ENCODE measurements around the gene RAB10.
"Not testable (repeated sequence)": the region's sequence is repeated elsewhere in the genome, so short reads cannot be mapped to it uniquely, and the experiment has no call there.

The RAB10 gene

GRCh38 chr2:26016706-26017045 is 17.2 kb upstream of the RAB10 start:
- not testable (repeated sequence) for DNase-seq

DNA sequence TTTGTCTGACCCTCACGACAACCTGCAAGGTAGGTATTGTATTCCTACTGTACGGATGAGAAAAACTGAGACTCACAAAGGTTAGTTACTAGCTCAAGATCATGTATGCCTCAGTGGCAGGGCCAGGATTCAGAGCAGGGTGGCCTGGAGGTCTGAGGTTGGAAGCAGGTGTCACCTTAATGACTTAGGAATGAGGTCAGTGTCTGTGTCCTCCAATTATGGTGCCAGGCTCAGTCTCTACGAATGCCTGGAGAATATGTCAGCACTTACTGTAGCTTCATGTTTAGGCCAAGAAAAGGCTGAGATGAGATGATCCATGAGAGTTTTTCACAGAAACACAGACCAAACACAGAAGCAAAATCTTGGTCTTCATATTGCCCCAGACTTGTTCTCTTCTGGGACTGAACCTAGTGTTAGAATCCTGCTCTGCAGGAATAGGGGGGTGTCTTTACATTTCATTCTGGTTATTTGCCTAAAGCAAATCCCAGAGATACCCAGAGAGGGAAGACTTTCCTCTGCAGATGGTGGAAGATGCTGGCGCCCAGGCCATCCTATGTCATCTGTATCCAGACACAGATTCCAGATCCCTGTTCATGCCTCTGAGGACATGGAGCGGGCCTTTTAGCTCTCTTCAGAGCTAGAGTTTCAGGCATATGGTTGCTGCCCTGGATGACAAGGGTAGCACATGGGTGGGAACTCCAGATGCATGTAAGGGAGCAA is 16.3 kb upstream of the RAB10 start:
- DNase-seq: no peak

- no peak for DNase-seq
Observed at GRCh38 chr2:26018184-26019055, 15.5 kb upstream of the RAB10 start.

DNA sequence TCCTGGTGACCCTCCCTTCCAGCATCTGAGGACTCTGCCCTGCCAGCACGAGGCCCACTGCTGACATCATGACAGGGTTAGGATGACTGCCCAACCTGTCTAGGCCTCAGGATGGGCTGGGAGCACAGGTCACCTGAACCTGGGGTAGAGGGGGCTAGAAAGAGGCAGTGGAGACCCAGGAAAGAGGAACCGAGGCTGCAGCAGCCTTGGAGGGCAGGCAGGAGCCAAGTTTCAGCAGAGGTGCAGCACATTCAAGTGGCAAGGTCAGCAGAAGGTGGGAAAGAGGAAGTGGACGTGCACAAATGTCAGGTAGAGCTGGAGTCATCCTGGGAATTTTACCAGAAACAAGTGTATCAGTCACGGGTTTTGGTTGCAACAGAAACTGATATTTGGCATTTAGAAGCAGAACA is 13.6 kb upstream of the RAB10 start:
- DNase-seq: no peak

GRCh38 chr2:26024260-26024659 is 9.6 kb upstream of the RAB10 start:
- no peak for DNase-seq

GRCh38 chr2:26025509-26025908 is 8.4 kb upstream of the RAB10 start:
- DNase-seq: no peak

DNA sequence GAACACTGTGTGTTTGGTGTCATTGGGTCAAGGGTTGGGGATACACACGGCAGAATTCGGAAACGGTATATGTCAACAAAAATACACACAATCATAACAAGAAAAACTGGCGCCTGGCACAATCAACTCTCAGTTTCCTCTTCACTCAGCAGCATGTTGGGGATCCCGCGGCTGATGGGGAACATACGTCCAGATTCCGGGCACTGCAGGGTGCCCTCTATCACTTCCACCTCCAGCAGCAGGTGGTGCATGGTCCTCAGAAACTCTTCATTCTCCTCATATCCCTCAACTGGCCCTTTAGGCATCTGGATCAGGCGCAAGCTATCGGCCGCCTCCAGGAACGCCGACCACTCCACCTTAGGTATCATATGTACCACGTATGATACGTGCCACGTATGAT is 5.8 kb upstream of the RAB10 start:
- not testable (repeated sequence) for DNase-seq

DNA sequence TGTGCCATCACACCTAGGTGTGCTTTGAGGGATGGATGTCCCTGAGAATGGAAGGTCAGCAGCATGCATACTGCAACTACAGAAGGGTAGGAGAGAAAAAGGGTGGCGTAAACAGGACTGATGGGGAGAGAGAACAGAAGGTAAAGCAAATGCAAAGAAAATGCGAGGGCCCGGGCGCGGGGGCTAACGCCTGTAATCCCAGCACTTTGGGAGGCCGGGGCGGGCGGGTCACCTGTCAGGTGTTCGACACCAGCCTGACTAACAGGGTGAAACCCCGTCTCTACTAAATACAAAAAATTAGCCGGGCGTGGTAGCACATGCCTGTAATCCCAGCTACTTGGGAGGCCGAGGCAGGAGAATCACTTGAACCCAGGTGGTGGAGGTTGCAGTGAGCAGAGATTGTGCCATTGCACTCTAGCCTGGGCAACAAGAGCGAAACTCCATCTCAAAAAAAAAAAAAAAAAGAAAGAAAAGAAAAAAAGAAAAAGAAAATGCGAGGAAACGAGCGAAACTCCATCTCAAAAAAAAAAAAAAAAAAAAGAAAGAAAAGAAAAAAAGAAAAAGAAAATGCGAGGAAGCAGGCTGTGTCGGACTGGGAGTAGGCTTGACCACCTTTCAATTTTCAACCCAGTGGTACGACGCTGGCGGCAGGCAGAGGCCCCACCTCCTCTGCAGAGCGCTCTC is 1.2 kb upstream of the RAB10 start:
- DNase-seq: not testable (repeated sequence)

- no peak for DNase-seq
Observed at GRCh38 chr2:26033270-26033817, 540 bp upstream of the RAB10 start.

DNA sequence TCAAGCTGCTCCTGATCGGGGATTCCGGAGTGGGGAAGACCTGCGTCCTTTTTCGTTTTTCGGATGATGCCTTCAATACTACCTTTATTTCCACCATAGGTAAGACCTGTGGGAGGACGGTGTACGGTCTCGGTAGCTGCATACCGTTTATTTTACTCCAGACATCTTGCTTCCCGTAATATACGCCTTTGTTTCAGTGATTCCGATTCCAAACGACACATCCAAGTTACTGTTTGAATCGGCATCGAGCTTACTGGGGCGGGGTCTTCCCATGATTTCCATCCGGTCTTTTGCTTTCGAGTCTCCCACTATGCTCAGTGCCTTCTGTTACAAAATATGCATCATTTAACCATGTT is 731 bp downstream of the RAB10 start:
- DNase-seq: no peak

- no peak for DNase-seq
Observed at GRCh38 chr2:26035090-26035743, 1.3 kb downstream of the RAB10 start.

DNA sequence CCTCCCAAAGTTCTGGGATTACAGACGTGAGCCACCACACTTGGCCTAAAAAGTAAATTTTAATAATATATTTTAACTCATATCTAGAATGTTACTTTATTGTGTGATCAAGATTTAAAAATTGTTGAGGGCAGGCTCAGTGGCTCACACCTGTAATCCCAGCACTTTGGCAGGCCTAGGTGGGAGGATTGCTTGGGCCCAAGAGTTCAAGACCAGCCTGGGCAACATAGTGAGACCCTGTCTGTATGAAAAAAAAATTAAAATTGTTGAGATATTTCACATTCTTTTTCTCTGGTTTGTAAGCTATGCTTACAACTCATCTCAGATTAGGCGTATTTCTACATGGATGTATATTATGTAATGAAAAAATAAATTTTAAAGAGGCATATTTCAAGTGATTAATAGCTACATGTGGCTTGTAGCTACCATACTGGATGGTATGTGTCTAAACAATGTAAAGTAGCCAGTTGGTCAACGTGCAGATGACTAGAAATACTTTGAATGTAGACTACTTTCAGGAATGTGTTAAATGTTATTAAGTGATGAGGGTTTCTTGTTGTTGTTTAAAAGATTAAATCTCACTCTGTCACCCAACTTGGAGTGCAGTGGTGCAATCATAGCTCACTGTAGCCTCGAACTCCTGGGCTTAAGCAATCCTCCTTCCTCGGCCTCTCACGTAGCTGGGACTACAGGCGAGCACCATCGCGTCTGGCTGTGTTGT is 5.9 kb downstream of the RAB10 start:
- no peak for DNase-seq

DNA sequence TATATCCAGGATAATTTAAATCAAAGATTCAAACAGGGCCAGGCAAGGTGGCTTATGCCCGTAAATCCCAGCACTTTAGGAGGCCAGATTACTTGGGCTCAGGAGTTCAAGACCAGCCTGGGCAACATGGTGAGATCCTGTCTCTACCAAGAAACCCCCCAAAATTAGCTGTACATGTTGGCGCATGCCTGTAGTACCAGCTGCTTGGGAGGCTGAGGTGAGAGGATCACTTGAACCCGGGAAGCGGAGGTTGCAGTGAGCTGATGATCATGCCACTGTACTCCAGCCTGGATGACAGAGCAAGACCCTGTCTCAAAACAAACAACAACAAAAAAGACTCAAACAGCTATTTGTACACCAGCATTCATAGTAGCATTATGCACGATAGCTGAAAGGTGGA is 9.2 kb downstream of the RAB10 start:
- DNase-seq: no peak

DNA sequence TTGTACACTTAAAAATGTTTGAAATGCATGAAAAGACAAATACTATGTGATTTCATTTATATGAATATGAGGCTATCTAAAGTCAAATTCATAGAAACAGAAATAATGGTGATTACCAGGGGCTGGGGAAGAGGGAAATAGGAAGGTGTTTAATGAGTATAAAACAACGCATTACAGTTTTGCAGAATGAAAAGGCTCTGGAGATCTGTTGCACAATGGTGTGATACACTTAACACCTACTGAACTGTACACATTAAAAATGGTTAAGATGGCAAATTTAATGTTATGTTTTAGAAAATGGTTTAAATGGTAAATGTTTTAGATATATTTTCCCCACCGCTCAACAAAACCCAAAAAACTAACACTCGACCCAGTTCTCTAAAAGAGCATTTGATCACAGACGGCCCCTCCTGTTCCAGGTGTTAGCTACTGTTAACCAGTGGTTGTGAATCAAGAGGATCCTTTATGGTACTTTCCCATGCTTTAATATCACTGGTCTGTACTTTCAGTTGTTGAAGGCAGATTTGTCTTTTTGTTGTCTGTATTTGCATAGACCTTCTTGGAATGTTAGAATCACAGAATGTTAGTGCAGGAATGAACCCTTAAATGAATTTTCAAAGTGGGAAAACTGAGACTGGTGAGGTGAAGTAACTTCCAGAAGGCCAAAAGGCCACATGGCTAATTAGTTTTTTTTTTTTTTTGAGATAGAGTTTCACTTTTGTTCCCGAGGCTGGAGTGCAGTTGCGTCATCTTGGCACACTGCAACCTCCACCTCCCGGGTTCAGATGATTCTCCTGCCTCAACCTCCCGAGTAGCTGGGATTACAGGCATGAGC is 10.2 kb downstream of the RAB10 start:
- DNase-seq: no peak

DNA sequence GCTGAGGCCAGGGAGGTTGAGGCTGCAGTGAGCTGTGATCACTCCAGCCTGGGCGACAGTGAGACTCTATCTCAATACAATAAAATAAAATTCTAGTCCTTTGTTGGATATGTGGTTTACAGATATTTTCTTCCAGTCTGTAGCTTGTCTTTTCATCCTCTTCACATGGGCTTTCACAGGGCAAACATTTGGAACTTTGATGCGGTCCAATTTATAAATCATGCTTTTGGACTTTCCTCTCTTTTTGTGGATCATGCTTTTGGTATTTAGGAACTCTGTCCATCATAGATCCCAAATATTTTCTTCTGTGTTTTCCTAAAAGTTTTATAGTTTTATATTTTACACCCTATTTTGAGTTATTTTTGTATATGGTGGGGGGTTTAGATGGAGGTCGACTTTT is 14.9 kb downstream of the RAB10 start:
- no peak for DNase-seq

GRCh38 chr2:26049641-26050040 is 15.8 kb downstream of the RAB10 start:
- DNase-seq: no peak

DNA sequence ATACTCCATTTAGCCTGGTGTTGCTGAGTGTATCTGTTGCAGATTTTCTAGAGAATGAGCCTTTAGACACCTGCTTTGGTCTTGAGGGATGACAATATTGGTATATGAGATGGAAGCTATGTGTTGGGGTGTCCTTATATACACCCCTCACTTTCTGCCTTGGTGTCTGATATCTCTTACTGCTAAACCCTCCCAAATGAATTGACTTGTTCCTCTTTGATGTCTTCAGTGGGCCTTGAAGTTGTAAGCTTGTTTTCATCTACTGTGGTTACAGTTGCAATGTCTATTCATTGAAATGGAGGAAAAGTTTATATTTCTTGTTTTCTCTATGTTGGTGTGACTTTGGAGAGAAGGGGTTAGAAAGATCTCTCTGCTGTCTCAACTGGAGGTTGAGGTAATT is 18.9 kb downstream of the RAB10 start:
- DNase-seq: no peak

DNA sequence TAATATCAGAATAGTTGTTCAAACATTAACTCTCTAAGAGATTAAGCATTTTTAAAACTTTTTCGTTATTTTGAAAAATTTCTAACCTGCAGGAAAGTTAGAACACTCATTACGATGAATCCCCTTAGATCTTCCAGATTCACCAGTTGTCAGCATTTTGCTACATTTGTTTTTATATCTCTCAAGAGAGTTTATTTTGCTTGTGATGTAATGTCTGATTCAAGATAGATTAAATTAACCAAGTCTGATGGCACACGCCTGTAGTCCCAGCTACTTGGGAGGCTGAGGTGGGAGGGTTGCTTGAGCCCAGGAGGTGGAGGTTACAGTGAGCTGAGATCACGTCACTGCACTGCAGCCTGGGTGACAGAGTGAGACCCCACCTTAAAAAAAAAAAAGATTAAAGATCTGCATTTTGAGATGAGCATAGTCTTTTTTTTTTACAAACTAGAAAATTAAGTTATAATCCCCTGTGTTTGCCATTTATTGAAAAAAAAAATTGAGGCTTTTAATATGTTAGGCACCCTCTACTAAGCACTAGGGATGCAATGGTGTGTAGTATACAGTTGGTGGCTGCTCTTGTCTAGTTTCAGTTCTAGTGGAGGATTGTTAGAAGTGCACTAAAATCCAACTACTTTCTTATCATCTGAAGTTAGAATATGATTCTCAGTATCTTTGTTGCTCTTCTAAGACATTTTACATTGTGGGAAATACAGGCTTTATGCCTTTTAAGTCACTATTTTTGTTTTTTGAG is 20.9 kb downstream of the RAB10 start:
- no peak for DNase-seq

GRCh38 chr2:26058390-26058789 is 24.5 kb downstream of the RAB10 start:
- DNase-seq: no peak

DNA sequence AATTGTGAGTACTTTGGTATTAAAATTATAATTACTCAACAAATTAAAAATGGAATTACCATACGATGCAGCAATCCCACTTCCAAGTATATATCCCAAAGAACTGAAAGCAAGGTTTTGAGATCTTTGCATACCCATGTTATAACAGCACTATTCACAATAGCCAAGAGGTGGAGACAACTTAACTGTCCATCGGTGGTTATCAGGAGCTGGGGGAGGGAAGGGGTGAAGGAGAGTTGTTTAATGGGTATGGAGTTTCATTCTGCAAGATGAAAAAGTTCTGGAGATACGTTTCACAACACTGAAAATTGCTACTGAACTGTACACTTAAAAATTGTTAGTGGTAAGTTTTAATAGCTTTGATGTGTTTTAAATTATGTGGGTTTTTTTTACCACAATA is 25.7 kb downstream of the RAB10 start:
- DNase-seq: no peak

DNA sequence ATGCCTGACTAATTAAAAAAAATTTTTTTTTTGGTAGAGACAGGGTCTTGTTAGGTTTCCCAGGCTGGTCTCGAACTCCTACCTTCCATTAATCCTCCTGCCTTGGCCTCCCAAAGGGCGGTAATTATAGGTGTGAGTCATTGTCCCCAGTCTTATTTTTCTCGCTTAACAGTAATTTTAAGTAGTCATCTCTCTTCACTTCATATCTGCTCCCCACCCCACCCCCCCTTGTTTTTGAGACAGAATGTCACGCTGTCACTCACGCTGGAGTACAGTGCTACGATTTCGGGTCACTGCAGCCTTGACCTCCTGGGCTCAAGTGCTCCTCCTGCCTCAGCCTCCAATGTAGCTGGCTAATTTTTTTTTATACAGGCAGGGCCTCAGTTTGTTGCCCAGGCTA is 27.7 kb downstream of the RAB10 start:
- no peak for DNase-seq
